Right renal pelvis (tissue), 4 donors: ENCODE results near the gene PCYT2. TPM values are rescaled to one million over a fixed set of nuclear protein-coding genes. Genes with fewer than 3 reads are reported as not detected.
A peak's percentile ranks its signal among the peaks of the same experiment; 100 is the strongest.

Experiments
- DNase-seq, 4 donors: peaks; one replicate each; pipeline ENCODE4 v3.0.0-alpha.2; 2013; ENCODE audit warnings: low read depth in 4 of 4, low spot score in 3 of 4, missing footprints in 1 of 4
- polyA plus RNA-seq, 4 donors: library from polyadenylated mRNA; unstranded; fragments of 120-200 nt; gene quantifications; one replicate each; pipeline ENCODE4 v1.2.1, GENCODE V29; 2013; ENCODE audit not compliant: insufficient read length in 4 of 4

Gene PCYT2
- polyA plus RNA-seq, 4 donors = 44.0 to 53.7 (median 46.6) TPM

GRCh38 chr17:81860756-81861568 is 50.2 kb downstream of the PCYT2 start:
- DNase-seq = peak; percentile 100

- no peak for DNase-seq
Measured at GRCh38 chr17:81859906-81860755, 51.1 kb downstream of the PCYT2 start, which contains the start of gene P4HB. Gene P4HB (minus strand): TSS chr17:81860535. CDS start chr17:81860471, 64 bp downstream.

- no peak for DNase-seq
Measured at GRCh38 chr17:81858967-81859905, 52.0 kb downstream of the PCYT2 start.

- no peak for DNase-seq
Measured at GRCh38 chr17:81858170-81858966, 52.8 kb downstream of the PCYT2 start.

- DNase-seq = no peak
Measured at GRCh38 chr17:81854974-81855774, 56.0 kb downstream of the PCYT2 start.

GRCh38 chr17:81852237-81852636 is 59.0 kb downstream of the PCYT2 start:
- DNase-seq = no peak

- no peak for DNase-seq
Measured at GRCh38 chr17:81851423-81851822, 59.8 kb downstream of the PCYT2 start.

Other genes starting within 250 kb of the PCYT2 start
- gene OXLD1, start 244.8 kb downstream of the PCYT2 start, polyA plus RNA-seq = 10 to 100 TPM; 10.4 to 24.0 (median 15.9) TPM
- 10 to 100 TPM; 12.7 to 17.5 (median 14.1) TPM for gene CCDC137, start 244.7 kb downstream of the PCYT2 start, polyA plus RNA-seq
- 10 to 100 TPM; 36.9 to 49.1 (median 45.4) TPM for gene ARL16, start 227.6 kb downstream of the PCYT2 start, polyA plus RNA-seq
- gene HGS, start 227.4 kb downstream of the PCYT2 start, polyA plus RNA-seq = 100 to 1,000 TPM in 1 of 4 donors, 10 to 100 TPM in 3; 94.3 to 104 (median 98.0) TPM
- gene MRPL12, start 208.0 kb downstream of the PCYT2 start, polyA plus RNA-seq = 10 to 100 TPM; 41.0 to 68.1 (median 43.5) TPM
- 10 to 100 TPM; 12.5 to 23.3 (median 13.4) TPM for gene SLC25A10, start 199.1 kb downstream of the PCYT2 start, polyA plus RNA-seq
- gene GCGR, start 107.2 kb downstream of the PCYT2 start, polyA plus RNA-seq = 10 to 100 TPM in 3 of 4 donors, 1 to 10 TPM in 1; 8.4 to 15.5 (median 13.0) TPM
- gene MCRIP1, start 78.1 kb downstream of the PCYT2 start, polyA plus RNA-seq = 100 to 1,000 TPM in 1 of 4 donors, 10 to 100 TPM in 3; 75.3 to 135 (median 90.1) TPM
- gene PPP1R27, start 76.3 kb downstream of the PCYT2 start, polyA plus RNA-seq = under 1 TPM in 3 of 4 donors, not detected in 1; 0.18 to 0.36 (median 0.26) TPM
- gene P4HB, start 50.9 kb downstream of the PCYT2 start, polyA plus RNA-seq = 100 to 1,000 TPM; 407 to 439 (median 410) TPM
- 100 to 1,000 TPM; 166 to 199 (median 195) TPM for gene ARHGDIA, start 40.1 kb downstream of the PCYT2 start, polyA plus RNA-seq
- gene ALYREF, start 19.8 kb downstream of the PCYT2 start, polyA plus RNA-seq = 10 to 100 TPM; 72.0 to 93.8 (median 79.3) TPM
- 100 to 1,000 TPM in 1 of 4 donors, 10 to 100 TPM in 3; 64.7 to 120 (median 81.9) TPM for gene ANAPC11, start 19.7 kb downstream of the PCYT2 start, polyA plus RNA-seq
- gene NPB, start 9.2 kb downstream of the PCYT2 start, polyA plus RNA-seq = under 1 TPM; 0.32 to 1.00 (median 0.48) TPM
- gene SIRT7, start 6.8 kb upstream of the PCYT2 start, polyA plus RNA-seq = 10 to 100 TPM; 11.4 to 15.0 (median 13.1) TPM
- gene MAFG, start 16.3 kb upstream of the PCYT2 start, polyA plus RNA-seq = 10 to 100 TPM; 12.3 to 12.6 (median 12.3) TPM
- gene PYCR1, start 25.9 kb upstream of the PCYT2 start, polyA plus RNA-seq = 10 to 100 TPM; 26.9 to 39.2 (median 28.6) TPM
- under 1 TPM in 3 of 4 donors, not detected in 1; 0.08 to 0.14 (median 0.11) TPM for gene MYADML2, start 35.8 kb upstream of the PCYT2 start, polyA plus RNA-seq
- 1 to 10 TPM; 1.7 to 3.7 (median 2.4) TPM for gene NOTUM, start 49.8 kb upstream of the PCYT2 start, polyA plus RNA-seq
- 10 to 100 TPM; 22.0 to 38.4 (median 24.1) TPM for gene ASPSCR1, start 66.2 kb upstream of the PCYT2 start, polyA plus RNA-seq
- 10 to 100 TPM; 37.9 to 49.6 (median 41.8) TPM for gene CENPX, start 111.5 kb upstream of the PCYT2 start, polyA plus RNA-seq
- 10 to 100 TPM; 10.8 to 16.4 (median 11.9) TPM for gene LRRC45, start 111.9 kb upstream of the PCYT2 start, polyA plus RNA-seq
- gene RAC3, start 120.3 kb upstream of the PCYT2 start, polyA plus RNA-seq = 10 to 100 TPM in 3 of 4 donors, 1 to 10 TPM in 1; 10.0 to 17.7 (median 12.1) TPM
- gene DCXR, start 126.3 kb upstream of the PCYT2 start, polyA plus RNA-seq = 100 to 1,000 TPM in 1 of 4 donors, 10 to 100 TPM in 3; 75.7 to 111 (median 91.6) TPM
- 10 to 100 TPM; 39.7 to 59.1 (median 47.5) TPM for gene RFNG, start 140.4 kb upstream of the PCYT2 start, polyA plus RNA-seq
- 100 to 1,000 TPM; 107 to 145 (median 110) TPM for gene GPS1, start 140.5 kb upstream of the PCYT2 start, polyA plus RNA-seq
- gene DUS1L, start 154.4 kb upstream of the PCYT2 start, polyA plus RNA-seq = 10 to 100 TPM; 78.2 to 94.1 (median 79.1) TPM
- gene FASN, start 186.8 kb upstream of the PCYT2 start, polyA plus RNA-seq = 10 to 100 TPM; 30.0 to 52.8 (median 37.3) TPM